Lower leg skin (tissue), 4 donors: ENCODE measurements around the gene BLTP3A. TPM values are rescaled to one million over a fixed set of nuclear protein-coding genes. Genes with fewer than 3 reads are reported as not detected.

ENCODE experiments used
- DNase-seq, 2 donors: peaks; one replicate each; pipeline ENCODE4 v3.0.0-alpha.2; 2019; ENCODE audit warnings: low spot score in 2 of 2
- H3K4me3 ChIP-seq: fragments of 200-600 bp; sonication (generic); 2 replicates; pipeline ENCODE4 v1.5.1; 2017; ENCODE audit warnings: mild to moderate bottlenecking, low read depth; ENCODE audit not compliant: poor library complexity, severe bottlenecking
- CTCF ChIP-seq, 3 donors: fragments of 450-650 bp; IDR thresholded peaks; one replicate each; pipeline ENCODE4 v1.5.1; 2016; ENCODE audit warnings: antibody characterized with exemption in 3 of 3, mild to moderate bottlenecking in 3 of 3, moderate library complexity in 2 of 3
- POLR2A ChIP-seq, 2 donors: fragments of 450-650 bp; IDR thresholded peaks; one replicate each; pipeline ENCODE4 v1.6.1; 2016 to 2017; ENCODE audit warnings: antibody characterized with exemption in 2 of 2, mild to moderate bottlenecking in 1 of 2, moderate library complexity in 1 of 2
- WGBS, 2 donors: methylation state at CpG; one replicate each; pipeline ENCODE4 v1.1.5; 2018; 5-methylcytosine and 5-hydroxymethylcytosine counted together
- intact Hi-C: fragments of 100-400 bp; cut with DNase I; formaldehyde crosslinking; loops from one replicate; pipeline ENCODE4 v1.15.0; 2023; ENCODE audit warnings: low total_unique reads
- total RNA-seq, 4 donors: library from RNA; depleted of rRNA; stranded (reverse); fragments of >200 nt; gene quantifications; one replicate each; pipeline ENCODE4 v1.1.0, GENCODE V29; 2016

Gene BLTP3A
- total RNA-seq, 4 donors from 2014 or later, result 5.6 to 9.0 (median 7.4) TPM

- TF ChIP-seq POLR2A (IDR thresholded peaks at IDR 0.05) (no peak), CTCF (IDR thresholded peaks at IDR 0.05) (no peak)
- no peak overlapping the region for H3K4me3 ChIP-seq
- WGBS, 2 donors, result 61 to 67% methylated on average over 2 of the region's 2 CpGs
- DNase-seq, result no peak
- intact Hi-C loops, result no loop called here
These were observed 44.6 kb downstream of the BLTP3A start for GRCh38 chr6:34836451-34836850.

- H3K4me3 ChIP-seq, result no peak overlapping the region
- no peak for DNase-seq
- no peak for TF ChIP-seq CTCF (IDR thresholded peaks at IDR 0.05)
- TF ChIP-seq POLR2A (IDR thresholded peaks at IDR 0.05), result no peak
- intact Hi-C loops, result no loop called here
These were observed 45.6 kb downstream of the BLTP3A start for GRCh38 chr6:34837528-34837927.

GRCh38 chr6:34839666-34840352, 47.9 kb downstream of the BLTP3A start:
- DNase-seq, result no peak
- H3K4me3 ChIP-seq, result no peak overlapping the region
- intact Hi-C loops, result no loop called here
- WGBS, 2 donors, result 96 to 97% methylated on average over 15 of the region's 15 CpGs
- TF ChIP-seq POLR2A (IDR thresholded peaks at IDR 0.05) (no peak), CTCF (IDR thresholded peaks at IDR 0.05) (no peak)

Other genes starting within 250 kb of the BLTP3A start
- gene SPDEF, start 235.8 kb upstream of the BLTP3A start, total RNA-seq, result 10 to 100 TPM in 3 of 4 donors, 1 to 10 TPM in 1; 9.1 to 47.9 (median 28.7) TPM
- 10 to 100 TPM; 60.2 to 65.4 (median 62.9) TPM for gene ILRUN, start 95.3 kb upstream of the BLTP3A start, total RNA-seq
- 10 to 100 TPM; 38.4 to 51.0 (median 43.9) TPM for gene SNRPC, start 34.6 kb upstream of the BLTP3A start, total RNA-seq
- 10 to 100 TPM; 14.5 to 23.1 (median 18.1) TPM for gene TAF11, start 96.0 kb downstream of the BLTP3A start, total RNA-seq
- gene ANKS1A, start 97.2 kb downstream of the BLTP3A start, total RNA-seq, result 10 to 100 TPM; 22.9 to 27.8 (median 25.3) TPM